GM21528 (cell line): ENCODE results near the gene ZNF813.
"Not testable (repeated sequence)": the region's sequence is repeated elsewhere in the genome, so short reads cannot be mapped to it uniquely, and the experiment has no call there.

Source experiments
- ATAC-seq: cut with Tn5 transposase; IDR thresholded peaks from one replicate; pipeline ENCODE4 v1.9.1; 2021; ENCODE audit warnings: mild to moderate bottlenecking, moderate library complexity; ENCODE audit not compliant: unreplicated experiment, low FRiP score

Gene ZNF813

GRCh38 chr19:53467485-53468262 is at the start of gene ZNF813:
TSS of gene ZNF813 (plus strand) at chr19:53467733. CDS start at chr19:53483823, 16,090 bp downstream.
- ATAC-seq: peak; percentile 84

- not testable (repeated sequence) for ATAC-seq
Measured at GRCh38 chr19:53420520-53421315, 46.8 kb upstream of the ZNF813 start.

- ATAC-seq: no peak
Measured at GRCh38 chr19:53422551-53422950, 45.0 kb upstream of the ZNF813 start.

GRCh38 chr19:53423074-53423473 is 44.5 kb upstream of the ZNF813 start:
- not testable (repeated sequence) for ATAC-seq

GRCh38 chr19:53423680-53424079 is 43.9 kb upstream of the ZNF813 start:
- not testable (repeated sequence) for ATAC-seq

- no peak for ATAC-seq
Measured at GRCh38 chr19:53424968-53425597, 42.5 kb upstream of the ZNF813 start.

- peak; percentile 93 for ATAC-seq
Measured at GRCh38 chr19:53431399-53432087, 36.0 kb upstream of the ZNF813 start, which contains the start of gene ZNF761. TSS of gene ZNF761 (plus strand) at chr19:53431984. CDS start at chr19:53447269, 15,285 bp downstream.

GRCh38 chr19:53432088-53432661 is 35.4 kb upstream of the ZNF813 start:
- ATAC-seq: peak; percentile 38

GRCh38 chr19:53443809-53444208 is 23.7 kb upstream of the ZNF813 start:
- ATAC-seq: not testable (repeated sequence)

GRCh38 chr19:53447196-53447595 is 20.3 kb upstream of the ZNF813 start:
- not testable (repeated sequence) for ATAC-seq

GRCh38 chr19:53455828-53456227 is 11.7 kb upstream of the ZNF813 start:
- no peak for ATAC-seq

- not testable (repeated sequence) for ATAC-seq
Measured at GRCh38 chr19:53460131-53460721, 7.3 kb upstream of the ZNF813 start.

- no peak for ATAC-seq
Measured at GRCh38 chr19:53461866-53462265, 5.7 kb upstream of the ZNF813 start.

- no peak for ATAC-seq
Measured at GRCh38 chr19:53462861-53463260, 4.7 kb upstream of the ZNF813 start.

- ATAC-seq: no peak
Measured at GRCh38 chr19:53463263-53463662, 4.3 kb upstream of the ZNF813 start.

- peak; percentile 30 for ATAC-seq
Measured at GRCh38 chr19:53466726-53467484, 628 bp upstream of the ZNF813 start.

GRCh38 chr19:53468628-53469027 is 1.1 kb downstream of the ZNF813 start:
- not testable (repeated sequence) for ATAC-seq

GRCh38 chr19:53471916-53472315 is 4.4 kb downstream of the ZNF813 start:
- no peak for ATAC-seq

GRCh38 chr19:53474832-53475231 is 7.3 kb downstream of the ZNF813 start:
- ATAC-seq: not testable (repeated sequence)
